Natural killer cell treated with Interleukin-12 subunit alpha and Interleukin-12 subunit beta and Interleukin-15 and Interleukin-18, amount 100 ng/mL, for 72 hours (primary cell): ENCODE measurements around the gene PCBP1. TPM values are rescaled to one million over a fixed set of nuclear protein-coding genes. Genes with fewer than 3 reads are reported as not detected.
"Not testable (repeated sequence)": the region's sequence is repeated elsewhere in the genome, so short reads cannot be mapped to it uniquely, and the experiment has no call there.

ENCODE experiments used
- ATAC-seq, 2 donors: fragments of 150-1000 bp; cut with Tn5 transposase in 1 of 2; sonication (Bioruptor Pico), chemical (Tn5 transposase) in 1 of 2; 2 replicates each; pipeline ENCODE4 v1.10.0; 2021
- DNase-seq: peaks from one replicate; pipeline ENCODE4 v3.0.0; 2022; ENCODE audit warnings: low spot score
- H3K27ac Mint-ChIP-seq, 2 donors: 1 replicate in 1 of 2; 2 replicates in 1 of 2; pipeline ENCODE4 v1.8.0; 2022; ENCODE audit warnings: mixed read lengths in 2 of 2, mild to moderate bottlenecking in 1 of 2, moderate library complexity in 1 of 2
- H3K27me3 Mint-ChIP-seq, 2 donors: 1 replicate in 1 of 2; 2 replicates in 1 of 2; pipeline ENCODE4 v1.8.0; 2022; ENCODE audit warnings: mixed read lengths in 2 of 2
- H3K36me3 Mint-ChIP-seq: one replicate; pipeline ENCODE4 v1.8.0; 2022; ENCODE audit warnings: mixed read lengths
- H3K4me1 Mint-ChIP-seq, 2 donors: 1 replicate in 1 of 2; 2 replicates in 1 of 2; pipeline ENCODE4 v1.8.0; 2022; ENCODE audit warnings: low read depth in 2 of 2, mixed read lengths in 2 of 2, mild to moderate bottlenecking in 1 of 2
- H3K4me3 Mint-ChIP-seq: one replicate; pipeline ENCODE4 v1.8.0; 2022; ENCODE audit warnings: mixed read lengths
- H3K9me3 Mint-ChIP-seq: 2 replicates; pipeline ENCODE4 v1.8.0; 2022; ENCODE audit warnings: mixed read lengths
- total RNA-seq, 2 donors: library from RNA; stranded (reverse); gene quantifications; one replicate each; pipeline ENCODE4 v1.2.3, GENCODE V29; 2022

PCBP1 gene
- 100 to 1,000 TPM; 357 to 363 TPM for total RNA-seq

- DNase-seq (peak; percentile 97), ATAC-seq (peak; percentile 77 to 86)
- Mint-ChIP-seq H3K4me1 (peaks cover 53 to 60% of the 10 kb centered on the region in 2 donors), H3K27ac (peak within 1 kb of the TSS; percentile 100), H3K9me3 (no peaks in the 10 kb centered on the region), H3K36me3 (peaks cover 36% of the 10 kb centered on the region), H3K4me3 (peak within 1 kb of the TSS; percentile 99), H3K27me3 (no peaks in the 10 kb centered on the region)
Measured at GRCh38 chr2:70086838-70087701, at the start of gene PCBP1. TSS of gene PCBP1 (plus strand) at chr2:70087477. CDS start at chr2:70087744, 267 bp downstream.

GRCh38 chr2:70039366-70039765, 47.9 kb upstream of the PCBP1 start:
- Mint-ChIP-seq H3K4me3 (no peak overlapping the region), H3K27ac (peak overlapping the region; percentile 46 to 96), H3K4me1 (peaks cover 75 to 82% of the 10 kb centered on the region in 2 donors), H3K27me3 (no peaks in the 10 kb centered on the region), H3K9me3 (no peaks in the 10 kb centered on the region), H3K36me3 (peaks cover 5% of the 10 kb centered on the region)
- DNase-seq (no peak), ATAC-seq (no peak)

GRCh38 chr2:70041663-70042062, 45.6 kb upstream of the PCBP1 start:
- peaks cover 76 to 82% of the 10 kb centered on the region in 2 donors for H3K4me1 Mint-ChIP-seq

GRCh38 chr2:70042246-70042645, 45.0 kb upstream of the PCBP1 start:
- peak overlapping the region; percentile 74 for H3K4me3 Mint-ChIP-seq
- DNase-seq (no peak), ATAC-seq (no peak)
- H3K36me3 Mint-ChIP-seq: peaks cover 11% of the 10 kb centered on the region
- H3K27ac Mint-ChIP-seq: peak overlapping the region; percentile 96 to 98
- H3K9me3 Mint-ChIP-seq: no peaks in the 10 kb centered on the region
- H3K4me1 Mint-ChIP-seq: peaks cover 74 to 81% of the 10 kb centered on the region in 2 donors
- no peaks in the 10 kb centered on the region for H3K27me3 Mint-ChIP-seq

More at GRCh38 chr2:70041663-70042062, 45.6 kb upstream of the PCBP1 start:
- Mint-ChIP-seq H3K27me3 (no peaks in the 10 kb centered on the region), H3K36me3 (peaks cover 10% of the 10 kb centered on the region), H3K4me3 (peak overlapping the region; percentile 19), H3K9me3 (no peaks in the 10 kb centered on the region), H3K27ac (peak overlapping the region; percentile 96 to 98)
- no peak for DNase-seq
- ATAC-seq: no peak

- H3K27ac Mint-ChIP-seq: peak overlapping the region; percentile 96 to 98
- H3K4me3 Mint-ChIP-seq: peak overlapping the region; percentile 74
- peaks cover 69 to 77% of the 10 kb centered on the region in 2 donors for H3K4me1 Mint-ChIP-seq
- ATAC-seq: peak; percentile 95 to 96
- peak; percentile 91 for DNase-seq
- H3K9me3 Mint-ChIP-seq: no peaks in the 10 kb centered on the region
- peaks cover 14% of the 10 kb centered on the region for H3K36me3 Mint-ChIP-seq
- H3K27me3 Mint-ChIP-seq: no peaks in the 10 kb centered on the region
Measured at GRCh38 chr2:70043252-70043875, 43.9 kb upstream of the PCBP1 start.

- peak overlapping the region; percentile 74 for H3K4me3 Mint-ChIP-seq
- no peak for DNase-seq
Measured at GRCh38 chr2:70044290-70045040, 42.8 kb upstream of the PCBP1 start.

GRCh38 chr2:70045405-70045804, 41.9 kb upstream of the PCBP1 start:
- no peaks in the 10 kb centered on the region for H3K9me3 Mint-ChIP-seq
- H3K36me3 Mint-ChIP-seq: peaks cover 11% of the 10 kb centered on the region
- no peak for ATAC-seq

More at GRCh38 chr2:70044290-70045040, 42.8 kb upstream of the PCBP1 start:
- ATAC-seq: no peak
- H3K27me3 Mint-ChIP-seq: no peaks in the 10 kb centered on the region
- H3K4me1 Mint-ChIP-seq: peaks cover 68 to 82% of the 10 kb centered on the region in 2 donors
- H3K27ac Mint-ChIP-seq: peak overlapping the region; percentile 96 to 98
- H3K9me3 Mint-ChIP-seq: no peaks in the 10 kb centered on the region
- H3K36me3 Mint-ChIP-seq: peaks cover 11% of the 10 kb centered on the region

GRCh38 chr2:70045932-70046331, 41.3 kb upstream of the PCBP1 start:
- no peak for ATAC-seq
- Mint-ChIP-seq H3K27me3 (no peaks in the 10 kb centered on the region), H3K4me1 (peaks cover 59 to 73% of the 10 kb centered on the region in 2 donors)

More at GRCh38 chr2:70045405-70045804, 41.9 kb upstream of the PCBP1 start:
- Mint-ChIP-seq H3K27ac (peak overlapping the region; percentile 96 to 98), H3K4me1 (peaks cover 62 to 75% of the 10 kb centered on the region in 2 donors), H3K27me3 (no peaks in the 10 kb centered on the region), H3K4me3 (no peak overlapping the region)
- no peak for DNase-seq

GRCh38 chr2:70046534-70046933, 40.7 kb upstream of the PCBP1 start:
- peak overlapping the region; percentile 54 for H3K4me3 Mint-ChIP-seq
- no peaks in the 10 kb centered on the region for H3K27me3 Mint-ChIP-seq
- H3K4me1 Mint-ChIP-seq: peaks cover 56 to 67% of the 10 kb centered on the region in 2 donors
- H3K27ac Mint-ChIP-seq: peak overlapping the region; percentile 96 to 98
- DNase-seq (no peak), ATAC-seq (no peak)
- H3K9me3 Mint-ChIP-seq: no peaks in the 10 kb centered on the region
- H3K36me3 Mint-ChIP-seq: peaks cover 18% of the 10 kb centered on the region

More at GRCh38 chr2:70045932-70046331, 41.3 kb upstream of the PCBP1 start:
- peak overlapping the region; percentile 96 to 98 for H3K27ac Mint-ChIP-seq
- H3K4me3 Mint-ChIP-seq: peak overlapping the region; percentile 54
- no peak for DNase-seq
- no peaks in the 10 kb centered on the region for H3K9me3 Mint-ChIP-seq
- peaks cover 12% of the 10 kb centered on the region for H3K36me3 Mint-ChIP-seq

- no peaks in the 10 kb centered on the region for H3K27me3 Mint-ChIP-seq
- no peak for DNase-seq
- peaks cover 49 to 60% of the 10 kb centered on the region in 2 donors for H3K4me1 Mint-ChIP-seq
- no peaks in the 10 kb centered on the region for H3K9me3 Mint-ChIP-seq
- H3K4me3 Mint-ChIP-seq: no peak overlapping the region
- ATAC-seq: no peak
- H3K27ac Mint-ChIP-seq: peak overlapping the region; percentile 96 to 98
- peaks cover 19% of the 10 kb centered on the region for H3K36me3 Mint-ChIP-seq
Measured at GRCh38 chr2:70047451-70047850, 39.8 kb upstream of the PCBP1 start.

- peaks cover 23% of the 10 kb centered on the region for H3K36me3 Mint-ChIP-seq
- peaks cover 41 to 42% of the 10 kb centered on the region in 2 donors for H3K4me1 Mint-ChIP-seq
- H3K27ac Mint-ChIP-seq: peak overlapping the region in 1 of 2 donors; percentile 74
- H3K4me3 Mint-ChIP-seq: no peak overlapping the region
- H3K27me3 Mint-ChIP-seq: no peaks in the 10 kb centered on the region
- H3K9me3 Mint-ChIP-seq: no peaks in the 10 kb centered on the region
- no peak for DNase-seq
- ATAC-seq: no peak
Measured at GRCh38 chr2:70049255-70049654, 38.0 kb upstream of the PCBP1 start.

GRCh38 chr2:70050631-70051425, 36.4 kb upstream of the PCBP1 start:
- Mint-ChIP-seq H3K36me3 (peaks cover 29% of the 10 kb centered on the region), H3K27me3 (no peaks in the 10 kb centered on the region), H3K4me3 (no peak overlapping the region), H3K4me1 (peaks cover 28 to 33% of the 10 kb centered on the region in 2 donors), H3K9me3 (no peaks in the 10 kb centered on the region), H3K27ac (peak overlapping the region in 1 of 2 donors; percentile 35)
- DNase-seq: no peak
- no peak for ATAC-seq

- Mint-ChIP-seq H3K4me1 (peaks cover 0 to 18% of the 10 kb centered on the region in 2 donors), H3K36me3 (peaks cover 22% of the 10 kb centered on the region), H3K27ac (peak overlapping the region in 1 of 2 donors; percentile 35)
- not testable (repeated sequence) for H3K9me3 Mint-ChIP-seq, ATAC-seq, H3K27me3 Mint-ChIP-seq, H3K4me3 Mint-ChIP-seq, DNase-seq
Measured at GRCh38 chr2:70055259-70055658, 32.0 kb upstream of the PCBP1 start.
